H9 (cell line): ENCODE data around the gene TMEM117. TPM values are rescaled to one million over a fixed set of nuclear protein-coding genes. Genes with fewer than 3 reads are reported as not detected.

ENCODE experiments used
- DNase-seq: peaks from one replicate; pipeline ENCODE4 v3.0.0-alpha.2; 2017
- H2AFZ ChIP-seq: one replicate; pipeline ENCODE4 v1.6.1; 2013; ENCODE audit warnings: mild to moderate bottlenecking, low read length, control low read depth, moderate library complexity
- H2AK5ac ChIP-seq: 2 replicates; pipeline ENCODE4 v1.6.1; 2013; ENCODE audit warnings: low read length, control low read depth, mixed read lengths; ENCODE audit not compliant: insufficient read length
- H2BK120ac ChIP-seq: one replicate; pipeline ENCODE4 v1.6.1; 2013; ENCODE audit warnings: low read depth, mild to moderate bottlenecking, low read length, control low read depth, inconsistent platforms; ENCODE audit not compliant: poor library complexity, severe bottlenecking
- H2BK12ac ChIP-seq: 2 replicates; pipeline ENCODE4 v1.6.1; 2013; ENCODE audit warnings: low read length, control low read depth, mixed read lengths, low read depth; ENCODE audit not compliant: insufficient read length
- H2BK15ac ChIP-seq: 2 replicates; pipeline ENCODE4 v1.6.1; 2013; ENCODE audit warnings: low read depth, low read length, control low read depth
- H2BK20ac ChIP-seq: one replicate; pipeline ENCODE4 v1.6.1; 2013; ENCODE audit warnings: low read depth, mild to moderate bottlenecking, low read length, control low read depth, inconsistent platforms; ENCODE audit not compliant: poor library complexity, severe bottlenecking
- H2BK5ac ChIP-seq: 2 replicates; pipeline ENCODE4 v1.6.1; 2013; ENCODE audit warnings: low read length, control low read depth, mixed read lengths; ENCODE audit not compliant: insufficient read length
- H3K14ac ChIP-seq: 2 replicates; pipeline ENCODE4 v1.6.1; 2013; ENCODE audit warnings: low read length, control low read depth; ENCODE audit not compliant: insufficient read depth
- H3K18ac ChIP-seq: 2 replicates; pipeline ENCODE4 v1.6.1; 2013; ENCODE audit warnings: low read depth, mild to moderate bottlenecking, mixed read lengths, low read length, control low read depth; ENCODE audit not compliant: insufficient read length
- H3K23ac ChIP-seq: 2 replicates; pipeline ENCODE4 v1.6.1; 2013; ENCODE audit warnings: low read length, control low read depth, mixed read lengths, low read depth; ENCODE audit not compliant: insufficient read length
- H3K23me2 ChIP-seq: 2 replicates; pipeline ENCODE4 v1.6.1; 2013; ENCODE audit warnings: low read depth, mild to moderate bottlenecking, mixed read lengths, low read length, control low read depth; ENCODE audit not compliant: insufficient read length, poor library complexity, severe bottlenecking
- H3K27ac ChIP-seq: 2 replicates; pipeline ENCODE4 v1.5.1; 2013; ENCODE audit warnings: low read length, control low read depth, mixed read lengths, low read depth; ENCODE audit not compliant: insufficient read length
- H3K27me3 ChIP-seq: 2 replicates; pipeline ENCODE4 v1.6.1; 2013; ENCODE audit warnings: low read length, control low read depth, inconsistent platforms; ENCODE audit not compliant: insufficient read depth
- H3K4ac ChIP-seq: 2 replicates; pipeline ENCODE4 v1.6.1; 2013; ENCODE audit warnings: low read depth, mild to moderate bottlenecking, control low read depth, inconsistent platforms, low read length, moderate library complexity
- H3K4me1 ChIP-seq: 2 replicates; pipeline ENCODE4 v1.6.1; 2013; ENCODE audit warnings: low read length, control low read depth, inconsistent platforms; ENCODE audit not compliant: insufficient read depth
- H3K4me2 ChIP-seq: 2 replicates; pipeline ENCODE4 v1.6.1; 2013; ENCODE audit warnings: low read length, control low read depth, mixed read lengths; ENCODE audit not compliant: insufficient read length, insufficient read depth
- H3K56ac ChIP-seq: 2 replicates; pipeline ENCODE4 v1.6.1; 2013; ENCODE audit warnings: low read depth, mild to moderate bottlenecking, mixed read lengths, low read length, control low read depth; ENCODE audit not compliant: insufficient read length
- H3K79me1 ChIP-seq: 2 replicates; pipeline ENCODE4 v1.6.1; 2013; ENCODE audit warnings: low read depth, mild to moderate bottlenecking, moderate library complexity, low read length, control low read depth, inconsistent platforms; ENCODE audit not compliant: insufficient read depth, poor library complexity, severe bottlenecking
- H3K79me2 ChIP-seq: 2 replicates; pipeline ENCODE4 v1.6.1; 2013; ENCODE audit warnings: low read length, control low read depth, inconsistent platforms; ENCODE audit not compliant: insufficient read depth
- H3K9ac ChIP-seq: 2 replicates; pipeline ENCODE4 v1.6.1; 2013; ENCODE audit warnings: low read length, control low read depth, mixed read lengths; ENCODE audit not compliant: insufficient read length; ENCODE audit errors: extremely low read depth
- H3K9me3 ChIP-seq: one replicate; pipeline ENCODE4 v1.6.1; 2013; ENCODE audit warnings: low read depth, low read length, inconsistent platforms; ENCODE audit not compliant: control insufficient read depth
- H3T11ph ChIP-seq: one replicate; pipeline ENCODE4 v1.6.1; 2013; ENCODE audit warnings: mild to moderate bottlenecking, low read length, control low read depth, inconsistent platforms
- H4K20me1 ChIP-seq: one replicate; pipeline ENCODE4 v1.6.1; 2013; ENCODE audit not compliant: control insufficient read depth, insufficient read length, insufficient read depth
- H4K5ac ChIP-seq: 2 replicates; pipeline ENCODE4 v1.6.1; 2013; ENCODE audit warnings: low read depth, mild to moderate bottlenecking, mixed read lengths, low read length, control low read depth; ENCODE audit not compliant: insufficient read length
- H4K8ac ChIP-seq: replicated peaks from 2 replicates; pipeline ENCODE4 v1.6.1; 2013; ENCODE audit warnings: low read length, control low read depth, mixed read lengths, low read depth; ENCODE audit not compliant: insufficient read length
- H4K91ac ChIP-seq: 2 replicates; pipeline ENCODE4 v1.6.1; 2013; ENCODE audit warnings: low read depth, mild to moderate bottlenecking, moderate library complexity, mixed read lengths, low read length, control low read depth; ENCODE audit not compliant: insufficient read length
- H3K27ac Mint-ChIP-seq, 3 experiments: 2 replicates in 2 of 3; 3 replicates in 1 of 3; pipeline ENCODE4 v1.8.0; 2020 to 2021; ENCODE audit warnings: mixed read lengths in 3 of 3, mild to moderate bottlenecking in 1 of 3, moderate library complexity in 1 of 3
- H3K27me3 Mint-ChIP-seq: 2 replicates; pipeline ENCODE4 v1.8.0; 2021; ENCODE audit warnings: low read depth, mild to moderate bottlenecking, moderate library complexity, mixed read lengths
- H3K36me3 Mint-ChIP-seq, 3 experiments: 2 replicates in 2 of 3; 3 replicates in 1 of 3; pipeline ENCODE4 v1.8.0; 2020 to 2021; ENCODE audit warnings: low read depth in 3 of 3, mixed read lengths in 3 of 3; ENCODE audit not compliant: insufficient read depth in 1 of 3
- H3K4me1 Mint-ChIP-seq, 2 experiments: 2 replicates each; pipeline ENCODE4 v1.8.0; 2020; ENCODE audit warnings: mixed read lengths in 2 of 2
- H3K4me3 Mint-ChIP-seq, 2 experiments: 2 replicates in 1 of 2; 3 replicates in 1 of 2; pipeline ENCODE4 v1.8.0; 2020 to 2021; ENCODE audit warnings: mild to moderate bottlenecking in 2 of 2, mixed read lengths in 2 of 2, moderate library complexity in 1 of 2
- H3K9me3 Mint-ChIP-seq, 2 experiments: 2 replicates in 1 of 2; 3 replicates in 1 of 2; pipeline ENCODE4 v1.8.0; 2020; ENCODE audit warnings: mild to moderate bottlenecking in 2 of 2, mixed read lengths in 2 of 2, moderate library complexity in 1 of 2
- CTCF ChIP-seq: fragments of 200-600 bp; sonication (generic); conservative IDR thresholded peaks from 3 replicates; pipeline ENCODE4 v1.8.0; 2021; ENCODE audit warnings: antibody characterized with exemption, mild to moderate bottlenecking
- WGBS: extraction: QIAGEN DNeasy Blood & Tissue Kit; methylation state at CpG from one replicate; pipeline ENCODE4 v1.1.7; 2013; ENCODE audit warnings: missing lambda C conversion rate, low lambda C conversion rate, mixed read lengths; ENCODE audit not compliant: insufficient read length; ENCODE audit errors: extremely low coverage; 5-methylcytosine and 5-hydroxymethylcytosine counted together
- total RNA-seq: library from RNA; stranded (reverse); gene quantifications from 2 replicates; pipeline ENCODE4 v1.2.1, GENCODE V29; 2021

Gene TMEM117
- total RNA-seq, 1 experiment from 2014 or later: 1.7 TPM

DNA sequence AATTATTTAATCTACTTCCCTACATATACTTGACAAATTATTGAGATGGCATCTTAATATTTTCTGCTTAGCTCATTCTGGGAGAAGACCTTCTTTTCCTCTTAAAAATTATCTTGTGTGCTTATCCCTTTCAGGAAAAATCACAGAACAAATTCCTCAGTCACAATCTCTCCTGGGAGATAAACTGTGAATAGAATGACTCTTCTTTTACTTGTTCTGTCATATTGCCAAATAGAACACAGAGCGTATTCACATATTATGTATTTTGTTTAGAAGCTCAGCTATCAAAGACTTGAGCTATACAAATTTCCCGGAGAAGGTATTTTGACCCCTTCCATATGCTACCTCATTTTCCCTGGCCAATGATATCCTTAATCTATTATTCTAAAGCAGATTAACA lies 146.7 kb downstream of the TMEM117 start:
- no CpG with 5 or more reads among the region's 2 CpGs for WGBS
- Histone ChIP-seq H4K5ac (no peak overlapping the region), H3K79me2 (no peaks in the 10 kb centered on the region), H4K91ac (no peak overlapping the region), H3K4ac (no peak overlapping the region), H3K4me1 (no peaks in the 10 kb centered on the region), H2BK20ac (no peak overlapping the region), H3K14ac (no peak overlapping the region), H3K9me3 (peaks cover 25% of the 10 kb centered on the region), H3K56ac (no peak overlapping the region), H3K9ac (no peak overlapping the region), H3T11ph (no peak overlapping the region), H4K8ac (no peak overlapping the region), H3K23ac (no peak overlapping the region), H2BK12ac (no peak overlapping the region), H3K18ac (no peak overlapping the region), H2AK5ac (no peak overlapping the region), H3K4me2 (no peak overlapping the region), H2BK5ac (no peak overlapping the region), H2AFZ (no peak overlapping the region), H2BK120ac (no peak overlapping the region), H2BK15ac (no peak overlapping the region), H4K20me1 (no peaks in the 10 kb centered on the region), H3K23me2 (no peaks in the 10 kb centered on the region), H3K79me1 (no peaks in the 10 kb centered on the region), H3K27ac (no peak overlapping the region), H3K27me3 (no peaks in the 10 kb centered on the region)
- peaks cover 33 to 37% of the 10 kb centered on the region in 2 experiments for H3K9me3 Mint-ChIP-seq
- no peak for TF ChIP-seq CTCF
- no peak overlapping the region for H3K27ac Mint-ChIP-seq
- no peak overlapping the region for H3K4me3 Mint-ChIP-seq
- peaks cover 7 to 8% of the 10 kb centered on the region in 2 experiments; a peak in 3 of 4 replicates for H3K4me1 Mint-ChIP-seq
- no peaks in the 10 kb centered on the region for H3K27me3 Mint-ChIP-seq
- peaks cover 28 to 40% (median 31%) of the 10 kb centered on the region in 3 experiments for H3K36me3 Mint-ChIP-seq
- DNase-seq: no peak
